GM18870 (cell line): ENCODE data around the gene FAM32A.

Source experiments
- ATAC-seq: cut with Tn5 transposase; IDR thresholded peaks from one replicate; pipeline ENCODE4 v1.9.1; 2021; ENCODE audit warnings: moderate library complexity; ENCODE audit not compliant: unreplicated experiment

Gene FAM32A

DNA sequence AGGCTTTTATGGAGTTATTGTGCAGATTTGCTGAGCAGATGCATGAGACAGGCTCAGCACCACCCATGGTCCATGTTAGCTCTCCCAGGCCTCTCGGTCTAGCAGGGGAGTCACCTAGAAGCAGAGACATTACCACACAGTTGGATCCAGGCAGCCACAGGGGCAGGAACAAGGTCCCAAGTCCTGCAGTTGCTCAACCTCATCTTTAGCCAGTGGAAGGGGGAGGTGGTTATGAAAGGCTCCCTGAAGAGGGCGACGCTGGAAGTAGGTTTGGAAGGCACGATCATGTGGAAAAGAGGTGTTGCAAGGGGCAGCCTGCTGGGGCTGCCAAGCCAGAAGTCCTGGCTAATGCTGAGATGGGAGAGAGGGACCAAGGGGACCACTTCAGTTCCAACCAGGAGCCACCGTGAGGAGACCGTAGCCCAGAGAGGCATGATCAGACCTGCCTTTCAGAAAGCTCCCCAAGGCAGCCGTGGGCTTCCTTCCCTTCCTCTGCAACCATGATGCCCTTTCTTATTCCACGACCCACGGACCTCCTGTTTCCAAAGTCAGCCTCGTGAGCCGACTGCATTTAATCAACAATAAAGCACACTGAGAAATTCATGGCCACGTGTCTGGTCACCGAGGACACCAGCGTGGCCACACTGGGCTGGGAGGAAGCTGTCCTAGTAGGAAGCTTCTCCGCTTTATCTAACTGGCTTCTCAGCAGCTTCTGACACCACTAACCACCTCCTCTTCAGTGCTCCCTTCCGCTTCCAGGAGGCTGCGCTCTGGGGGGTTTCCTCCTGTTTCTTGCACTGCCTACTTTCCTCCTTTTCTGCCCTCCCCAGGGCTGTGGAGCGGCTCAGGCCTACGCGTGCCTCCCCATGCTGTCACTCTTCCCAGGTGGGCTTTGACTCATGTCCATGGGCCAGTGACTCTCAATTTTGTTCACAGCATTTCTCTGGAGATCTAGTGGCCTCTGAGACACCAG is 15.1 kb downstream of the FAM32A start:
- no peak for ATAC-seq

DNA sequence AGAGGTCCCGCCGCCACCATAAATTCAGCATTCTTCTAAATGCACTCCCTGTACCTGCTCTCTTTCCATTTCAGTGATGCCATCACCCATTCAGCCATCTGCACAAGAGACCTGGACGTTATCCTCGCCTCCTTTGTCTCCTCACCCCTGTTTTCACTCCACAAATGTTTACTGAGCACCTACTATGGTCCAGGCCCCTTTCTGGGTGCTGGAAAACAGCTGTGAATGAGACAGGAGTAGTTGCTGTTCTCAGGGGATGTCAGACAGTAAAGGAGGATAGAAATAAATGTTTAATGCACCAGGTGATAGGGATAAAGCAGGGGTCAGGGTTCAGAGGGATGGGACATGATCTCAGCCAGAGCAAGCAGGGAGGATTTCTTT is 15.8 kb downstream of the FAM32A start:
- ATAC-seq, result no peak

- ATAC-seq, result no peak
Observed at GRCh38 chr19:16202320-16203255, 17.4 kb downstream of the FAM32A start.

- no peak for ATAC-seq
Observed at GRCh38 chr19:16203256-16204004, 18.2 kb downstream of the FAM32A start.

GRCh38 chr19:16204005-16204294 is 18.7 kb downstream of the FAM32A start:
- ATAC-seq, result no peak

DNA sequence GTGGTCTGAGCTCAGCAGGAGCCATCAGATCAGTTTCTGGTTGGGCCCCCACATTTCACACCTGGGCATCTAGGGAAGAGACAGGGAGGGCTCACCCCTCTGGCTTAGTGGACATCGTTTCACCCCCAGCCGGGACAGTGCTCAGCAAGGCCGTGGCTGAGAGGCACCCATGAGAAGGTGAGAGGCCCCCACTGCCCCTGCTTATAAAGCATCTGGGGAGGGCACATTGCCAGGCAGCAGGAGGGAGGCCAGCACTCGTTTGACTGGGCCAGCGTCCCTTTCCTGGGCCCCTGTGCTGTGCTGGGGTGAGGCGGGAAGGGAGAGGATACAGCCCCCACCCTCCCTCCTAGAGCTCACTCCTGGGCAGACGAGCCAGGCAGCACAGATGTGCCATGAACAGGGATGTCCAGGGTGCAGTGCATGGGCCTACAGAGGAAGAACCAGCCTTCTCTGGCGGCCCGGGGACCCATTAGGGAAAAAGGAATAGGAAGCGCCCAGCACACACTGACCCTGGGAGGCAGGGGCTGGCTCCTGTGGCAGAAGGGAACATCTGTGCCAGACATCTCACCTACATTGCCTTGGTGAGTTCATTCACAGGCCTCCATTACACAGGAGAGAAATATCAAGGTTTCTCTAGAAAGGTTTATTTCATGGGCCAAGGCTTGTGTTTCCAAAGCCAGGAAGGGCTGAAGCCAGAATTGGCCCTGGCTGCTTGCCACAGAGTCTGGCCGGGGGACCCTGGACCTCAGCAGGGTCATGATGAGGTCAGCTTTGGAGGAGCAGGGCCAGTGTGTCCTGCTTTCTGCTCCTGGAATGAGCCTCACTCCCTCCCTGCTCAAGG is 20.2 kb downstream of the FAM32A start:
- ATAC-seq, result no peak

DNA sequence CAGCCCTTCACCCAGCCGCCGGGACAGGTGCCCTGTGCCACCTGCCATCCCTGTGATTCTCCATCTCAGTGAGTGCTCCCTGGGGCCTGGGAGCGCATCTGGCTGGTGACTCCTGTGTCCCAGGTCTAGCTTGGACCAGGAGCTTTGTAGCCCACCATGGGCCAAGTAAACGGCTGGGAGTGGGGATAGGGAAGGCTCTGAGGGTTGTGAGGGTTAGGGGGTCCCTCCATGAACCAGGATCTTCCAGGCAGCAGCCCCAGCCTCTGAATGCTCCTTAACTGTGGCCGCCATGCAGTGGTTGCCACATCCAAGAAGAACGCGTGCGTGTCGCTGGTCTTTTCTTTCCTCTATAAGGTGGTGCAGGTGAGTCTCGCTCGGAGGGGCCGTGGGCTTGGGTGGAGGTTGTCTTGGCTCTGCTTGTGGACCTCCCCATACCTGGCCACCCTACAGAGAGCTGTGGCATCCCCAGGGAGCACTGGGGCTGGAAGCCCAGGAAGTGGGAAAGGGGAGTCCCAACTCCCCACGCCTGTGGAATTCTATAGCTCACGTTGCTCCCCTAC is 20.9 kb downstream of the FAM32A start:
- no peak for ATAC-seq

GRCh38 chr19:16206637-16207036 is 21.4 kb downstream of the FAM32A start:
- ATAC-seq, result no peak

GRCh38 chr19:16207063-16207462 is 21.9 kb downstream of the FAM32A start:
- no peak for ATAC-seq

- ATAC-seq, result no peak
Observed at GRCh38 chr19:16207490-16208025, 22.3 kb downstream of the FAM32A start.

DNA sequence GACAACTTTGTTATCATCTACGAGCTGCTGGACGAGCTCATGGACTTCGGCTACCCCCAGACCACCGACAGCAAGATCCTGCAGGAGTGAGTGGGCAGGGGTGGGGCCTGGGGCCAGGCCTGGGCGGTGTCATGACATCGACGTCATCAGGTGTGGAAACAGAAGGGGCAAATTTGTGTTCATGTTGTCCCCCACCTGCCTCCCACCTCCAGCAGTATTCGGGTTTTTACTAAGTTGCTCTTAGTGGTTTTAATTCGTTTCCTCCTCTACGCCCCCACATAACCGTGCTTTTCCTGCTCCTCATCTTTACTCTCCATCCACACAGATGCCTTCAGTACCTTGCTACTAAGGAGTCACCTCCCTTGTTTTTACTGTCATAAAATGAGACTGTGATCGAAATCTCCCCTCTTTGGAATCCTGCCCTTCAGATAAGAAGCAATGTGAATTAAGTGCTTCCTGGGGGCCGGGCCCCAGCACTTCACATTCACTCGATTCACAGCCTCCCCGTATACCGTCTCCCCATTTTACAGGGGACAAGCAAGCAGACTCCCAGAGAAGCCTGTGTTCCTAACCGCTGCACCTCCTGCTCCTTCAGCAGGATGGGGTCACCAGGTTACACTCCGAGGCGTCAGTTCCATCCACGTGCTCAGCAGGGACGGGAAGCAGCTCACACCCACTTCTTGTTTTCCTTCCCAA is 23.0 kb downstream of the FAM32A start:
- ATAC-seq, result no peak

GRCh38 chr19:16208847-16209665 is 23.8 kb downstream of the FAM32A start:
- ATAC-seq, result no peak

DNA sequence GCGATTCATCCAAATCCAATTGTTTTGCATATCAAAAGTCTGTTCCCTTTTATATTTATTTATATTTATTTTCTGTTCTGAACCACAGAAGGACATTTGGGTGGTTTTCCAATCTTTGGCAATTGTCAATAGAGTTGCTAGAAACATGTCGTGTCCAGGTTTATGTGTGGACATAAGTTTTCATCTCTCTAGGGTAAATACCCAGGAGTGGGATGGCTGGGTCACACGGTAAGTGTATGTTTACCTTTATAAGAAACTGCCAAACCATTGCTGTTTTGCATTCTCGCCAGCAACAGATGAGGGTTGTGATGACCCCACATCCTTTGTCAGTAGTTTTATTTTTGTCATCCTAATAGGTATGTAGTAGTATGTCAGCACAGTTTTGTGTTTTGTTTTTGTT is 25.0 kb downstream of the FAM32A start:
- ATAC-seq, result no peak

- ATAC-seq, result no peak
Observed at GRCh38 chr19:16213076-16213475, 27.9 kb downstream of the FAM32A start.

DNA sequence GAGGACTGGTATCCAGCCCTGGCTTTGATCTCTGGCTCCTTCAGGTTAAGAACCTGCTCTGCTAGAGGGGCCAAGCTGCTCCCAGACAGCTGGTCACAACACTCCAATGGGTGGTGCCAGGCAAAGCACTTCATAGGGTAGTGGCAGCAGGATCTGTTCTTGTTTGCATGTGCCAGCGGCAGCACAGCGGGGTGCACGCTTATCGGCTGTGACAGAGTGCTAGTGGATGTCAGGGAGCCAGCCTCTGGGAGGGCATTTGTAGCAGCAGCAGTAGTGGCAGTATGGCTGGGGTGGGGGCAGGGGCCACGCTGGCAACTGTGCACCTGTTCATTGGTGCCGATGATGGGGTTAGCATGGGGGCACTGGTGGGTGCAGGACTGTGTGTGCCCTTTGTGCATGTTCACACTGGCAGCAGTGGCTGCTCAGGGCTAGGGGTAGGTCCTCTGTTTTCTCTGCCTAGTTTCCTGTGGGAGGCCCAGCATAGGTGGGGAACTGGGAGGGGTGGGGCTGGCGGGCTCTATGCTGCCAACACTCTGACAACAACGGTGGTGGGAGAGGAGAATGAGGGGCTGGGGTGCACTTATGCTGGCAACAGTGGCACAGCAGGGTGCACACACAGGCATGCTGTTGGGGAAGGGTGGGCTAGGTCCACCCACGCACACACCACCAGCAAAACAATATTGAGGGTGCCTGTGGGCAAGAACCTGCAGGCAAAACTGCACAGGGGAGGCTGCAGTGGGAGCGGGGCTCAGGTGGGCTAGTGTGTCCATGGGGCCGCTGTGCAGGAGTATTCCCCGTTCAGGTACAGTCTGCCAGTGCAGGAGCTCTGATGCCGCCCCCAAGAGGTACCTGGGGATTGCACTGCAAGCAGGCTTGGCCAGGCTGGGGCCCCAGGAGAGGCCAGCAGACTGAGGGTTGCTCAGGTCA is 31.8 kb downstream of the FAM32A start:
- no peak for ATAC-seq

GRCh38 chr19:16217716-16218451 is 32.7 kb downstream of the FAM32A start:
- ATAC-seq, result no peak
